ENCODE data around the gene TPH2. TPM values are rescaled to one million over a fixed set of nuclear protein-coding genes. Genes with fewer than 3 reads are reported as not detected.

Gene TPH2
- total and polyA plus RNA-seq, 2 donors from 2014 or later, result not detected

GRCh38 chr12:71948390-71948789 is 9.7 kb downstream of the TPH2 start:
- H3K4me1 ChIP-seq (ENCODE audit: control insufficient read depth in 2 of 3, insufficient read depth in 2 of 3, low read depth in 1 of 3, low read length in 3 of 3), result no peaks in the 10 kb centered on the region
- H3K36me3 ChIP-seq (ENCODE audit: control insufficient read depth in 2 of 3, insufficient read depth in 3 of 3, low read length in 3 of 3), result no peaks in the 10 kb centered on the region
- H3K4me3 ChIP-seq (ENCODE audit: low read length in 3 of 3), result no peak overlapping the region
- TF ChIP-seq CTCF (IDR thresholded peaks at IDR 0.05; ENCODE audit: borderline replicate concordance, extremely low read depth, insufficient read depth), result no peak
- DNase-seq, result no peak
- no peak overlapping the region for H3K27ac ChIP-seq (ENCODE audit: low read depth in 2 of 2, low read length in 2 of 2)
- FAIRE-seq, result no peak
- H3K9me3 ChIP-seq (ENCODE audit: control insufficient read depth in 2 of 3, insufficient read depth in 1 of 3, low read length in 3 of 3), result no peaks in the 10 kb centered on the region
- intact Hi-C loops (cut with DNase I), result no loop called here
- H3K9ac ChIP-seq (ENCODE audit: low read length in 3 of 3), result no peak overlapping the region
- H3K27me3 ChIP-seq (ENCODE audit: control insufficient read depth, insufficient read depth, low read length), result no peaks in the 10 kb centered on the region

GRCh38 chr12:71949646-71950045 is 11.0 kb downstream of the TPH2 start:
- no peaks in the 10 kb centered on the region for H3K36me3 ChIP-seq (ENCODE audit: control insufficient read depth in 2 of 3, insufficient read depth in 3 of 3, low read length in 3 of 3)
- DNase-seq (no peak), FAIRE-seq (no peak)
- no peaks in the 10 kb centered on the region for H3K9me3 ChIP-seq (ENCODE audit: control insufficient read depth in 2 of 3, insufficient read depth in 1 of 3, low read length in 3 of 3)
- H3K27ac ChIP-seq (ENCODE audit: low read depth in 2 of 2, low read length in 2 of 2), result no peak overlapping the region
- intact Hi-C loops (cut with DNase I), result no loop called here
- H3K9ac ChIP-seq (ENCODE audit: low read length in 3 of 3), result no peak overlapping the region
- H3K27me3 ChIP-seq (ENCODE audit: control insufficient read depth, insufficient read depth, low read length), result no peaks in the 10 kb centered on the region
- no peaks in the 10 kb centered on the region for H3K4me1 ChIP-seq (ENCODE audit: control insufficient read depth in 2 of 3, insufficient read depth in 2 of 3, low read depth in 1 of 3, low read length in 3 of 3)
- no peak overlapping the region for H3K4me3 ChIP-seq (ENCODE audit: low read length in 3 of 3)
- TF ChIP-seq CTCF (IDR thresholded peaks at IDR 0.05; ENCODE audit: borderline replicate concordance, extremely low read depth, insufficient read depth), result no peak

- no peak for TF ChIP-seq CTCF (IDR thresholded peaks at IDR 0.05; ENCODE audit: borderline replicate concordance, extremely low read depth, insufficient read depth)
Measured at GRCh38 chr12:71950404-71950803, 11.8 kb downstream of the TPH2 start.

GRCh38 chr12:71950819-71951218 is 12.2 kb downstream of the TPH2 start:
- FAIRE-seq, result no peak

More at GRCh38 chr12:71950404-71950803, 11.8 kb downstream of the TPH2 start:
- Histone ChIP-seq H3K4me1 (ENCODE audit: control insufficient read depth in 2 of 3, insufficient read depth in 2 of 3, low read depth in 1 of 3, low read length in 3 of 3) (no peaks in the 10 kb centered on the region), H3K36me3 (ENCODE audit: control insufficient read depth in 2 of 3, insufficient read depth in 3 of 3, low read length in 3 of 3) (no peaks in the 10 kb centered on the region), H3K4me3 (ENCODE audit: low read length in 3 of 3) (no peak overlapping the region), H3K27ac (ENCODE audit: low read depth in 2 of 2, low read length in 2 of 2) (no peak overlapping the region), H3K9ac (ENCODE audit: low read length in 3 of 3) (no peak overlapping the region), H3K9me3 (ENCODE audit: control insufficient read depth in 2 of 3, insufficient read depth in 1 of 3, low read length in 3 of 3) (no peaks in the 10 kb centered on the region), H3K27me3 (ENCODE audit: control insufficient read depth, insufficient read depth, low read length) (no peaks in the 10 kb centered on the region)
- intact Hi-C loops (cut with DNase I), result no loop called here
- no peak for DNase-seq
- no peak for FAIRE-seq

More at GRCh38 chr12:71950819-71951218, 12.2 kb downstream of the TPH2 start:
- Histone ChIP-seq H3K9ac (ENCODE audit: low read length in 3 of 3) (no peak overlapping the region), H3K36me3 (ENCODE audit: control insufficient read depth in 2 of 3, insufficient read depth in 3 of 3, low read length in 3 of 3) (no peaks in the 10 kb centered on the region), H3K9me3 (ENCODE audit: control insufficient read depth in 2 of 3, insufficient read depth in 1 of 3, low read length in 3 of 3) (no peaks in the 10 kb centered on the region), H3K4me3 (ENCODE audit: low read length in 3 of 3) (no peak overlapping the region), H3K27ac (ENCODE audit: low read depth in 2 of 2, low read length in 2 of 2) (no peak overlapping the region), H3K27me3 (ENCODE audit: control insufficient read depth, insufficient read depth, low read length) (no peaks in the 10 kb centered on the region), H3K4me1 (ENCODE audit: control insufficient read depth in 2 of 3, insufficient read depth in 2 of 3, low read depth in 1 of 3, low read length in 3 of 3) (no peaks in the 10 kb centered on the region)
- intact Hi-C loops (cut with DNase I), result no loop called here
- TF ChIP-seq CTCF (IDR thresholded peaks at IDR 0.05; ENCODE audit: borderline replicate concordance, extremely low read depth, insufficient read depth), result no peak
- no peak for DNase-seq

All from kidney (tissue), 14 donors.